HG02885 (cell line): ENCODE measurements around the gene CACFD1.

ENCODE experiments used
- ATAC-seq: cut with Tn5 transposase; IDR thresholded peaks from one replicate; pipeline ENCODE4 v1.9.1; 2021; ENCODE audit warnings: mild to moderate bottlenecking; ENCODE audit not compliant: unreplicated experiment, poor library complexity

CACFD1 gene

DNA sequence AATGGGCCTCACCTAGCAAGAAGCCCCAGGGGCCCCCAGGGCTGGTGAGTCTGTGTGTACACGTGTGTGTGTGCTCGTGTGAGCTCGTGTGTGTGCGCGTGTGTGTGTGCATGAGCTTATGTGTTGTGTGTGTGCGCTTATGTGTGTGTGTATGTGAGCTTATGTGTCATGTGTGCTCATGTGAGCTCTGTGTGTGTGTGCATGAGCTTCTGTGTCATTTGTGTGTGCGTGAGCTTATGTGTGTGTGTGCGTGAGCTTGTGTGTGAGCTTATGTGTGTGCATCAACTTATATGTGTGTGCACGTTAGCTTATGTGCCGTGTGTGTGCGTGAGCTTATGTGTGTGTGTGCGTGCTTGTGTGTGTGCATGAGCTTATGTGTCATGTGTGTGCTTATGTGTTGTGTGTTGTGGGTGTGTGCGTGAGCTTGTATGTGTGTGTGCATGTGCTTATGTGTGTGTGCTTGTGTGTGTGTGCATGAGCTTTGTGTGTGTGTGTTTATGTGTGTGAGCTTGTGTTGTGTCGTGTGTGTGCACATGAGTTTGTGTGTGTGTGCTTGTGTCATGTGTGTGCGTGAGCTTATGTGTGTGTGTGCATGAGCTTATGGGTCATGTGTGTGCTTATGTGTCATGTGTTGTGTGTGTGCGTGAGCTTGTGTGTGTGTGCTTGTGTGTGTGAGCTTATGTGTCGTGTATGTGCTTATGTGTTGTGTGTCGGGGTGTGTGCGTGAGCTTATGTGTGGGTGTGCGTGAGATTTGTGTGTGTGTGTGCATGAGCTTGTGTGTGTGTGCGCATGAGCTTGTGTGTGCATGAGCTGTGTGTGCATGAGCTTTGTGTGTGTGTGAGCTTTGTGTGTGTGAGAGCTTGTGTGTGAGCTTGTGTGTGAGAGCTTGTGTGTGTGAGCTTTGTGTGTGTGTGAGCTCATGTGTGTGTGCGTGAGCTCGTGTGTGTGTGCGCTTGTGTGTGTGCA lies 35.8 kb downstream of the CACFD1 start:
- ATAC-seq, result no peak

DNA sequence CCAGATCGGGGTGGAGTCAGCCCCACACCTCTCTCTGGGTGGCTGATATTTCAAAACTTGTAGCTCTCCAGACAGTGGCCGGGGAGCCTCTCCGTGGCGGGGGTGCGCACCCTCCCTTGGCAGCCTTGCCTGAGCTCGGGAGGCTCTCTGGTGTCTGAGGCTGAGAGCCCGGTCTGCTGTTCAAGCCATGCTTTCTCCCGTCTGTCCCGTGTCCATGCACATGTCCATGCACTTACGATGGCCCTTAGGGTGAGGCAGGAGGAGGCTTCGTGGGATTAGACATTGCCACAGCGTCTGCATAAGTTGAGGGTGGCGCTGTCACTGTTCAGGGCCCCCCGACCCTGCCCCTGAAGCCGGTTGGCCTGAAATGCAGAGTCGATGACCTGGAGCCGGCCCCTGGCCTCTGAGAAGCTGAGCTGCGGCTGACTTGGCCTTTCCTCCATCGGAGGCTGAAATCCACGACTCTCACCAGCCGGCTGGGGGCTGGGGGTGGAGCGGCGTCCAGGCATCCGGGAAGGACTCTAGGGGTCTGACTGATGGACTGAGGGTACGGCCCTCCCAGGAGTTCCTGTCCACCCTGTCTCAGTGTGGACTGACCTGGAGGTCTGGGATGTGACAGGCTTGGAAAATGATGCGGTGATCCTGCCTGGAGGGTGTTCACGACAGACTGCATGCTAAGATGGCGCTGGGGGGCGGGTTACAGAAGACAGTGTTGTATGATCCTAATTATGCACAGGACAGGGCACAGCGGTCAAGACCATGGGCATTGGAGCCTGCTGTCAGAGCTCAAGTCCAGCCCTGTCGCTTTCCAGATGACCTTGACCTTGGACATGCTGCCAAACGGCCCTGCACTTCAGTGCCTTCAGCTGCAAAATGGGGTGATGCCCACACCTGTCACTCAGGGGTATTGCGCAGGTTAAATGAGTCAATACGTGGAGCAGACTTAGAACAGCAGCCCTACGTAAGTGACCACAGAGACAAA lies 37.4 kb downstream of the CACFD1 start:
- ATAC-seq, result no peak

DNA sequence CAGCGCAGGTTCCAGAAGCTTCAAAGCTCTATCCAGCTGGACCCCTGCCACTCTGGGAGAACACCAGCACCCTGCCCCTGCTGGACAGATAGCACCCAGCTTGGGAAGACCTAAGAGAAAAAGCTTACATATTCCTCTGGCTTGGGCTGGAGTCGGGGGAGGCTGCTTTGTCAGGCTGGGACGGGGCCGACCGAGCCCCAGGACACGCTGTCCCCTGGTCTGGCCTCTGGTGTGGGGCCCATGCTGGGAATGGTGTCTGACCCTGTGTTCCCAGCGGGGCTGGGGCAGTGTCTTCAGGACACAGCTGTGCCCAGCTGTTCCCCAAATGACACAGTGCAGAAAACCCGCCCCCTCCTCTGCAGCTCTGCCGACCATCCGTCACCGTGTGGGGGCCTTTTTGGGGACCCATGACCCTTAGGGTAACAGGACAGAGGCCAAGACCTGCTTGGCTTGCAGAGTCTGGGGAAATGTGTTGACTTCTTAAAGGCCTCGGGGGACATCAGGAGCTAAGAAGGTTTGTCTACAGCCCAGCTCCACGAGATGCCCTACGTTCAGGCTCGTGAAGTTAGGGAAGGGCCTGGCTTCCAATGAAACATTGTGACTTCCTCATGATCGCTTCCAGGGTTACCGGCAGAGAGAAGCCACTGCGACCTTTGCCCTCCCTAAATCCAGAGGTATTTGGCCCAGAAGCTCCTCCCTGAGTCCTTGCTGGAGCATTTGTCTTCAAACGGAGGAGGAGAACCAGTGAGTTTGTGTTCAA lies 39.5 kb downstream of the CACFD1 start:
- no peak for ATAC-seq

DNA sequence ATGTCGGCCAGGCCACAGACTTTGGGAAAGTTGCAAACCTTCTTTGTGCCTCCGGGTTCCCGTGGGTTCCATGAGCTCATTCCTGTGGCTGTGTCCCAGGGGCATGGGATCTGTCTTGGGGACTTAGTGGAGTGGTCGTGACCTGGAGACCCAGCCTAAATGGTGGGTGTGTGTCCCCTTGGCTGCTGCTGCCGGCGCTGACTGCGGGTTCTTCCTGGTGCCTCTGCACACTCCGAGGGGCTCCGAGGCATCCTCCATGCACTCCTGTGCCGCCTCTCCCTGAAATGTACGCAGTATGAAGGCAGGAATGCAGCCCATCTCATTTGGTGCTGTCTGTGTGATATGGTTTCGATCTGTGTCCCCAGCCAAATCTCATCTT lies 40.1 kb downstream of the CACFD1 start:
- no peak for ATAC-seq

DNA sequence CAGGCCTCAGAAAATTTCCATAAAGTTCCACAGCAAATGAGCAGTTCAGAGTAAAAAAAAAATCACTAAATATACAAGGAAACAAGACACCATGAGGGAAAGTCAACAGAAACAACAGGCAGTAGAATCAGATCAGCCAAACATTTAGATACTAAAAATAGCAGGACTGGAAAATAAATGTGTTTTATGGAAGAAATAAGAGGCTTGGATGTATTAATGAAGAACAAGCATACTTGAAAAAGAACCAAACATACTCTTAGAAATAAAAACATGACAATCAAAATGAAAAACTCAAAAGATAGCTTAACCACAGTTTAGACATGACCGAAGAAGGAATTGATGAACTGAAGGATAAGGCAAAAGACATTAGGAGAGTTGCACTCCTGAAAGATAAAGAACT lies 42.3 kb downstream of the CACFD1 start:
- no peak for ATAC-seq

DNA sequence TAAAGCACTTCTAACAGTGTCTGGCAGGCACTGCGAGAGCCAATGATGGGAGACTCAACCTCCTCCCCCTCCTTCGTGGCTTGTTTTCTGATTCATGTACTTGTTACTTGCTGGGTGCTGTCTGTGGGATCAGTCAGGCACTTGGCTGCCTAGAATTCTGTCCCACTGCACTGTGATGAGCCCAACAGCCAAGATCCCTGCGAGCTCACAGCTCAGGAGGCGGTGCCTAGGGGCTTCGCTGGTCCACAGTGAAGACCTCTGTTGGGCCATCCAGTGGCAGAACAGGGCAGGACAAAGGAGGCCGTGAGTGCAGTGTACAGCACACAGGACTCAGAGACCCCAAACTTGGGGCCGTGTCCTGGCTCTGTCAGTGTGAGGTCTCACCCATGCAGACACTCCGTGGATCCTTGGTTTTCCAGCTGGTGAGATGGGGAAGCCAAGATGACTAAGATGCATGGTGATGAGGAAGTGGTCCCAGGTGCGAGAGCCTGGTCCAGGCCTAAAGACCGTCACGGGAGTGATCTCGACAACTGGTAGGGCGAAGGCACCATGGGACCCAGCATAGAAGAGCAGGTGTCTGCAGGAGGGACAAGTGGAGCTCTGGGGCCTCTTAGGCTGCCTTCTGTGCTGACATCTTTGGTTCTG lies 45.5 kb downstream of the CACFD1 start:
- ATAC-seq, result no peak

DNA sequence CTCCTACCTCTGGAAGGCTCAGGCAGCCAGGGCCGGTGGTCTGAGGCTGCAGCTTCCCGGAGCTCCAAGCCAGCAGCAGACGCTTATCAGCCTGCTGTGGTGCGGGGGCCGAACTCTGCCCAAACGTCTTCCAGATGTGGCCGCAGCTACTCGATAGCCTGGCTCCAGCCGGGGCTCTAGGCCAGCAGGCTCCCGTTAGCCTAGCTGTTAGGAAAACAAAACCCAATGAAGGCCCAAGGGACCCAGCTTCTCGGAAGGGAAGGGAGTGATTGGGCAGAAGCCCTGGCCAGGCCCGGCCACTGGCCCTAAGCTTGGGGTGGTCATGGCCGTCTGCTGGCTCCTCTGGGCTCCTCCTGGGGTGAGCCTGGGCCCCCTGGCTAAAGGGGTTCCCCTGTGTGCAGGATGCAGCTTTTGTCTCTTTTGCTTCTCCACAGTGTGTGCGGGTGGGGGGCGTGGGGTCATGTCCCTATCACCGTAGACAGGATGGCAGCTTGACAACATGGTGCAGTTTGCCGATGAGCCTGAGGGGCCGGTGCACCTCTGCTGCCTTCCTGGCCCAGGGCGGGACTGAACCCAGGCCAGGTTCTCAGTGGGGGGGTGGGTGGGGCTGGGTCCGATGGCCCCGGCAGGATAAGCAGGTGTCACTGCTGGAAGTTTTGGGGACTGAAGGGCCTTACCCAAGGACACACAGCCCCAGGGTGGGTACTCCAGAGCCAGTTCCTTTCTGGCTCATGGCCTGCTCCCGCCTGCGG lies 46.3 kb downstream of the CACFD1 start:
- no peak for ATAC-seq

DNA sequence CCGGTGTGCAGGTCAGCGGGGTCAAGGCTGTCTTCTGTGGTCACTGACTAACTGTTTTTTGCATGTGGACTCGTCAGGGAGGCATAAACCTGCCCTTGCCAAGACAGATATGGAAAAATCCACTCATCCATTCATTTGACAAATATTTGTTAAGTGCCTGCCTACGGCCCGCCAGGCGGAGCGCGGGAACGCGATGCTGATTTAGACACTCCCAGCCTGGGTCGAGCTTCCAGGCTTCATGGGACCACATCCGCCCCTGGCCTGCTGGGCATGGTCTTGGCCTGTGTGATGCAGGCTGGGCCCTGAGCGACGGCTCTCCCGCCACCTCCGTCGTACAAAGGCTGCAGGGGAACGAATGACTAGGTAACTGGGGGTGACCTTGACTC lies 46.9 kb downstream of the CACFD1 start:
- ATAC-seq, result no peak

DNA sequence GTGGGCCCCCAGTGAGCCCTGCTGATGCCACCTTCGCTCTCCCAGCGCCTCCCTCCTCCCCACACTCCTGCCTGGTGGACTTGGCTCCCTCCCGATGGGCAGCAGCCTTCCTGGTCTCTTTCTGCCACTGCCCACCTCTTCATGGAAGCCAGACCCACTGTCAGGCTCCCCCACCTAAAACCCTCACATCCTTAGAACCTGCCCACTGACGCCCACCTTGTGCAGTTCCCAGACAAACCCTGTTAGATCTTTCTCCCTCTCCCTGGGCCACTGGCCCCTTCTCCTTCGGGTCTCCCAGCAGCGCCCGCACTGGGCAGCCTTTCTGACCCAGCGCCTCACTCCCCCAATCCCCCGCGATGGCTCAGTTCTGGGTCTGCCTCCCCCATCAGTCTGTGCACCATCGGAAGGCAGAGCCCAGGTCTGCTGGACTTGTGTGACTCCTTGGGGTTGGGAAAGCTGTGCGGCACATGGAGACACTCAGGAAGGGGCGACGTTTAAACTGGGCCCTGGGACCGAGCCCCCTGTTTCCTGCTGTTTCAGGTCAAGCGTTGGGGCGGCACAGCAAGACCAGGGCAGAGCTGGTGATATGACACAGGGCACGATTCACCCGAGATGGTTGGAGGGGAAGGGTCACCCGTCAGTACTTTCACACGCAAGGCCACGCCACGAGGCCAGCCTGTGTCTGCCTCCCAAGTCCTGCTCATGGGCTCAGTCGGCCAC lies 47.6 kb downstream of the CACFD1 start:
- ATAC-seq, result no peak

DNA sequence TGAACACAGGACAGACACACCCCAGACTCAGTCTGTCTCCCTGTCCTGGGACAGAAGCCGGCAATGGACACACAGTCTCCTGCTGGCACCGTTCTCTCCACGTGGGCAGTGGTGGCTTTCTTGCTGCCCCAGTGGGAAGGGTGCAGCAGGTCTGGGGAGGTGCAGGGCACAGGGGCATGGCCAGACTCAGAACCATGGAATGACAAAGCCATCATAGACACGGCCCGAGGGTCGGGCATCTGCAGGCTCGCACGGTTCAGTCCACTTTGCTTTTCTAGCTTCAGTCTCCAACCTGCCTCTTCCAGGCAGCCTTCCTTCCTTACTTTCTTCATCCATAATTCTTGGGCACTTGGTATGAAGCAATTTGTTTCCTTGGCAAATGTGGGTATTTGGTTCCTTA lies 48.3 kb downstream of the CACFD1 start:
- ATAC-seq, result no peak

DNA sequence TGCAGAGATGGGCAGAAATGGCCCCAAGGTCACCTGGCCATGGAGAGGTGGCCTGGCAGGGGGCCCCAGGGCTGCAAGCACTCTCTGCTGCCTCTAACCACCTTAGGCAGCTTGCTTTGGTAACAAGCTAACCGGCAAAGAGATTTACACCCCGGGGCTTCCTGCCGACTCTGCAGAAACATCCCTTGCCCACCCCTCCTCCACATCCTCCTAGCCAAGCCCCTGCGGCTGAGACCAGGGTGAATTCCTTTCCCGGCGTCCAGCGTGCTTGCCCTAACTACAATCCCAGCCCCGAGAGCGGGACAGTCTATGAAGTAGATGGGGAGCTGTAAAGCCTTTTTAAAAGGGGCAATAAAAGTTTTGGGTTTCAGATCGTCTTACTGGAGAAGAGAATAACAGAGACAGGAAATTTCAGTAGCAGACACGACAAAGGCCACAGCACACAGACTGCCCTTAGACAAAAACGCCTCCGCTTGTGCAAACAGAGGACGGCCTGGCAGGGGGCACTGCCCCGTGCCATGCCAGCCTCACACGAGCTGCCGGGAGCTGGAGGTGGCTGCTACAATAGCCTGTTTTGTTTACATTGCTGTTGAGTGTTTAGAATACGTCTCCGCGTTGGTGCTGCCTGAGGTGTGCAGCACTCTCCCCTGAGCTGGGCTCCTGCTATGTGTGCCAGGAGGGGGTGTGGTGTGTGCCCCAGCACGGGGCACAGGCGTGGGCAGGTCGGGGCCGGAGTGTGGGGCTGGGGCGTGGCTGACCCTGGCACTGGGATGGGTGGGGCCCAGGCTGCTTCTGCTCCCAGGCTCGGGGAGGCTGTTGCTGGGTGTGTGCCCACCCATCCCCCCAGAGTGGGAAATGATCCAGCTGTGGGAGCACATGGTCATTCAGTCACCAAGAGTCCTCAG lies 49.7 kb downstream of the CACFD1 start:
- no peak for ATAC-seq

DNA sequence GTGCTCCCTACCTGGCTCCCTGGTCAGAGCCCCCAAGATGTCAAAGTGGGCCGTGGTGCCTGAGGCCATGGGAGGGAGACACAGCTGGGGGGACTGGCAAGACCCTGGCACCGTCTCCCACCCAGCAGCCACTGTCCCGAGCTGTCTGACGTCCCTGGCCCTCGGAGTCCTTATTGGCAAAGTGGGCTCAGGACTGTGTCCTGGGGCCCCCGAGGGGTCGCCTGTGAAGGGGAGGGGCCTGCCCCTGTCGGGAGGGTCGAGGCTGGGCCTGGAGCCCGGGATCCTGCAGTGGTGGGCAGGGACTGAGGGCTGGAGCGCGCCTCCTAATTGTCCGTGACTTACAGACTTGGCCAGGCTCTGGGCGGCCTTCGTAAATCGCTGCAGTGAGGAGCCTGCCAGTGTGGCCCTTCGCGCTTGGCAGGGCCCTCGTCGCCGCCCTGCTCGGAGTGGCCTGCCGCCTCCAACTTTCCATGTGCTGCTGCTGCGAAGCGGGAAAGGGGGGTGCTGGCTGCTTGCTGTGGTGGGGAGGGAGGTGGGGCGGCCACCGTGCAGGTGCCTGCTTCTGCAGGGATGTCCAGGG lies 51.2 kb downstream of the CACFD1 start:
- no peak for ATAC-seq

DNA sequence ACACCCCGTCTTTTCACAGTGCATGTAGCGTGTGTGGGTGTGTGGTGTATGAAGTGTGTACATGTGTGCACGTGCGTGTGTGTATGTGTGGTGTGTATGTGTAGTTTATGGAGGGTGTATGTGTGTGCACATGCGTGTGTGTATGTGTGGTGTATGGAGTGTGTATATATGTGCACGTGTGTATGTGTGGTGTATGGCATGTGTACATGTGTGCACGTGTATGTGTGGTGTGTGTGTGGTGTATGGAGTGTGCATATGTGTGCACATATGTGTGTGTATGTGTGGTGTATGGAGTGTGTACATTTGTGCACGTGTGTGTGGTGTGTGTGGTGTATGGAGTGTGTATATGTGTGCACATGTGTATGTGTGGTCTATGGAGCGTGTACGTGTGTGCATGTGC lies 51.8 kb downstream of the CACFD1 start:
- ATAC-seq, result no peak

DNA sequence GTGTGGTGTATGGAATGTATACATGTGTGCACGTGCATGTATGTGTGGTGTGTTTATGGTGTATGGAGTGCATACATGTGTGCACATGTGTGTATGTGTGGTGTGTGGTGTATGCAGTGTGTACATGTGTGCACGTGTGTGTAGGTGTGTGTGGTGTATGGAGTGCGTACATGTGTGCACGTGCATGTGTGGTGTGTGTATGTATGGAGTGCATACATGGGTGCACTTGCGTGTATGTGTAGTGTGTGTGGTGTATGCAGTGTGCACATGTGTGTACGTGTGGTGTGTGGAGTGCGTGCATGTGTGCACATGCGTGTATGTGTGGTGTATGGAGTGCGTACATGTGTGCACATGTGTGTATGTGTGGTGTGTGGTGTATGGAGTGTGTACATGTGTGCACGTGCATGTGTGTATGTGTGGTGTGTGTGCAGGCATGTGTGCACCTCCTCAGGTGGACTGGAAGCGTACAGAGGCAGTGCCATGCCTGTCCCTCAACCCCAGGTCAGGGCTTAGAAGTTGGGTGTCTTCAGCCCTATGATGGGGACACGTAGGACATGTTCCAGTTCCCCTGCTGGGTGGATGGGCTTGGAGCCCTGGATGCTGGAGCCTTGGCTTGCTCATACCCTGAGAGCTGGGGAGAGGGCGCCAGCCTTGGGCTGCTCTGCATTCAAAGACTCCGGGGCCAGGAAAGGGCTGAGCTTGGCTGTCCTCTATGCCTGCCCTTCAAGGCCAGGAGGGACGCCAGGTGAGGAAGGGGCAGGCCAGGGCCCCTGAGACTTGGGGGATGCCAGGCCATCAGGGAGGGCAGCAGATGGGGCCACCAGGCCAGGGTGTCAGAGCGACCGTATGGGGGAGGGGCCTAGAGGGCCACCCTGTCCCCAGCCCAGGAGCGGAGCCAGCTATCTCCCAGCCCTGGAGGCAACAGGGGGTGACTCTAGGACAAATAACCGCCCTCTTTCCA lies 52.8 kb downstream of the CACFD1 start:
- ATAC-seq, result no peak

DNA sequence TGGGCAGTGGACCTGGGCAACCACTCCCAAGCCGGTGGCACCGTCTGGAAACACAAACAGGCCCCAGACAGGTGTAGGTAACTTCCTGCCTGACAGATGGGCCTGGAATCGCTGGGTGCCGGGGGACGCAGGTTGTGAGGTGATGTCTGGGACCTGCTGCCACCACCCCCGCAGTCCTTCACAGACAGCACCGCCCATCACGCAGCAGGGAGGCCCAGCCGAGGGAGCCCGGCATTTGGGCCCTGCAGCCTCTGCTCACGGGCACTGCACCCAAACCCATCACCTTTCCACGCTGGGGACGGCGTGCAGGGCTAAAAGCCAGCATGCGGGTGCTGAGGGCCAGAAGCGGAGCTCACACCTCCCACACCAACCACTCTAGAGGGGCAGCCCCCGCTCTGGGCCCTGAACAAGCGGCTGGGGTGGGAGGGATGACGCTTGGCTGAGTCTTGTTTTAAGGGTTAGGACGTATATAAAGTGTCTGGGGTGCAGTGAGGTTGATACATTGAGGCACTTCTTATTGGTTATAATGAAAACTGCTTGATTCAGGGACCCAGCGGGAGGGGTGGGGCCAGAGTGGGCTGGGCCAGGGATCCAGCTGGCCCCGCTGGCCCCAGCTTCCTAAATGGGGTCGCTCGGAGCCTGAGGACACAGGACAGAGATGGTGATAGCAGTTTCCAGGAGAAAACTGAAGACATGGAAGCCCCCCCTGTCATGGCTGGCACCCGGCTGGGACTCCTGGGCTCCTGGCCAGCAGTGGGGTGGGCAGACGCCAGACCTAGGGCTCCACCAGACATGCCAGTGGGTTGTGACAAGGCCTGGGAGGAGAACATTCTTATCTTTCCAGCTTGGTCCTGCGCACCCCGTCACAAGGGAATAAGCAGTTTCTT lies 53.7 kb downstream of the CACFD1 start:
- no peak for ATAC-seq
